Glomerular endothelial cell (primary cell): ENCODE measurements around the gene ZNF334. TPM values are rescaled to one million over a fixed set of nuclear protein-coding genes. Genes with fewer than 3 reads are reported as not detected.

Experiments
- DNase-seq: peaks from one replicate; pipeline ENCODE4 v3.0.0-alpha.2; 2011; ENCODE audit warnings: low read depth, low spot score; ENCODE audit errors: extremely low read depth
- total RNA-seq: library from RNA; depleted of rRNA; stranded (reverse); fragments of >200 nt; gene quantifications from 2 replicates; pipeline ENCODE4 v1.2.3, GENCODE V29; 2015

Gene ZNF334
- total RNA-seq, 1 donor from 2014 or later, result 1.1 TPM

- DNase-seq, result no peak
These were observed 32.9 kb upstream of the ZNF334 start for GRCh38 chr20:46546298-46546697.

GRCh38 chr20:46545827-46546138, 32.4 kb upstream of the ZNF334 start:
- no peak for DNase-seq

DNA sequence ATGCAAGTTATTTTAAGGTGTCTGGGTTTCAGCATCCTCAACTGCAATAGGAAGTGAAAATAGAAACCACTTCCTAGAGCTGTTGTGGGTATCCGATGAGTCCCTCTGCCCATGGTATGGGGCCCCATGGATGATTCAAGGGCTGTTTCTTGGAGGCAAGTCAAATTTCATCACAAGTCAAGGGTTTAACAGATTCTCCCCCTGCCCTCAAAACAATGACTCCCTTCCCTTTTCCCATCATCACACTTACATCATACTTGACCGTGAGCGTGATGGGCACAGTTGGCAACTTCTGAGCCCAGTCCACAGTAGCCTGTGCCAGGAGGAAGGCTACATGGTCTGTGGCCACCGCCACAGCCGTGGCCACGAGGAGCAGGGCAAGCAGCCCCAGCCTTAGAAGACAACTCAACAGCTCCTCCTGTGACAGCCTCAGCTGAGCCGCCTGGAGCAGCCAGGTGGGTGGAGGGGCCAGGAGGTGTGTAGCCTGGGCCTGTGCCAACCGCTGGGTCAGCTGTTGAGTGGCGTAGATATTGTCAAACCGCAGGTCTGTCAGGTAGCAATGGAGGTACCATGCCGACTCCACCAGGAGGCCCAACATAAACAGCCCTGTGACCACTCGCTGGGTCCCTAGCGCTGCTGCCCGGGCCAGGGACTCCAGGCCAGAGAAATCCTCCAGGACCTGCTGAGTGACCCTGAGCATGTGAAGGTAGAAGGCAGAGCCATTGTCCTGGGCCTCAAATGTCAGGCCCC, 31.9 kb upstream of the ZNF334 start:
- no peak for DNase-seq

DNA sequence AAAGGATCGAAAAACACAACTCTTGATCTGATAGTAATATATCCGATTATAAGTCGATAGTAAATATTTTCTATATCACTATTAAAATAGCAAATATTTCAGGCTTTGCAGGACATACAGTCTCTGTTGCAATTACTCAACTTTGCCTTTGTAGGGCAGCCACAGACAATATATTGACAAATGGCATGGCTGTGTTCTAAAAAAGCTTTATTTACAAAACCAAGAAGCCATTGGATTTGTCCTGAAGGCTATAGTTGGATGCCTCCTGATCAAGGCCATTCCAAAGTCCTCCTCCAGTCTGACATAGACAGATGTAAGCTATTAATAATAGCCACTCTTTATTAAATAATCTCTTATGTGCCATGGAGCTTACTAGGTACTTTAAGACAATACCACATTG, 31.2 kb upstream of the ZNF334 start:
- no peak for DNase-seq

DNA sequence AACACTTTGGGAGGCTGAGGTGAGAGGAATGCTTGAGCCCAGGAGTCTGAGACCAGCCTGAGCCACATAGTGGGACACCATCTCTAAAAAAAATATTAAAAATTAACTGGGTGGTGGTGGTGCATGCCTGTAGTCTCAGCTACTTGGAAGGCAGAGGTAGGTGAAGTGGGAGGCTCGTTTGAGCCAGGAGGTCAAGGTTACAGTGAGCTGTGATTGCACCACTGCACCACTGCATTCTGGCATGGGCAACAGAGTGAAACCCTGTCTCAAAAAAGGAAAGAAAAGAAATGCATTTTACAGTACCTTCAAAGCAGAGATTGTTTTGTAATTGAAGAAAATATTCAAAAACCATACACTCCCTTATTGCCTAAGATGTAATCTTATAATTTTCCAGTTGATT, 30.6 kb upstream of the ZNF334 start:
- DNase-seq, result no peak

DNA sequence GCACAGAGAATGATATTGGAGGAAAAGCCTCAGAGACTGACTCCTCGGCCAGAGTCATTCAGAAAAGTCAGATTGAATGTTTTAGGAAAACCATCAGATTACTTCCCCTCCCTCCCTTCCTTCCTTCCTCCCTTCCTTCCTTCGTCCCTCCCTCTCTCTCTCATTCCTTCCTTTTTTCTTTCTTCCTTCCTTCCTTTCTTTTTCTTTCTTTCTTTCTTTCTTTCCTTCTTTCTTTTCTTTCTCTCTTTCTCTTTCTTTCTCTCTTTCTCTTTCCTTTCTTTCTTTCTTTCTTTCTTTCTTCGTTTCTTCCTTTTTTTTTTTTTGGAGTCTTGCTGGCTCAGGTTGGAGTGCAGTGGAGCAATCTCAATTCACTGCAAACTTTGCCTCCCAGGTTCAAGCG, 29.7 kb upstream of the ZNF334 start:
- no peak for DNase-seq

DNA sequence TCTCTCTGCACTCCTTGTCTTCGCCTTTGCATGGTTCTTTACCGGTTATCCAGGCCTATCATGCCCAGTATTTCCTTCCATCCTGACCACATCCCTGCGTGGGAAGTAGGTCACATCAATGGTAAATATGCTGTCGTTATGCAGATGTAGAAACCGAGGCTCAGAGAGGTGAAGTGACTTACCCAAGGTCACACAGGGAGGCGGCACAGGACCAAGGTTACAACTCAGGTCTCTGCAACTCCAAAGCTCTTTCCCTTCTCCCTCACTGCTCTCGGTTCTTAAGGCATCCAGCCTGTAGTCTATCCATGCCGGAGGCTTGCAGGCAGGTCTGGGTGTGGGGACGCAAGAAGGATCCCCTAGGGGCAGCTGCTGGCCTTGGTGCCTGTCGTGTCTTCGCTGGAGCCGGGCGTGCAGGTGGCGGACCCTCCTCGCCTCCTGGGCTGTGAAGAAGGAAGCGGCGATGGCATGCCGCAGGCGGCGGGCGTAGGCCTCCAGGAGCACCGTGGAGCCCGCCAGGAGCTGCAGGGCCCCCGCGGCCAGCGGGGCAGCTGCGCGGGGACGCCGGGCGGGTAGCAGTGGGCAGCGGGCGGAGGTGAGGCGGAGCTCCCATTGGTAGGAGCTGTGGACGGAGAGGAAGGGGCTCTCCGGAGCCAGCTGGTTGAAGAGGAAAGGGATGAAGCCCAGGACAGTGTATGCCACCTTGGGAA, 28.0 kb upstream of the ZNF334 start:
- DNase-seq, result no peak

DNA sequence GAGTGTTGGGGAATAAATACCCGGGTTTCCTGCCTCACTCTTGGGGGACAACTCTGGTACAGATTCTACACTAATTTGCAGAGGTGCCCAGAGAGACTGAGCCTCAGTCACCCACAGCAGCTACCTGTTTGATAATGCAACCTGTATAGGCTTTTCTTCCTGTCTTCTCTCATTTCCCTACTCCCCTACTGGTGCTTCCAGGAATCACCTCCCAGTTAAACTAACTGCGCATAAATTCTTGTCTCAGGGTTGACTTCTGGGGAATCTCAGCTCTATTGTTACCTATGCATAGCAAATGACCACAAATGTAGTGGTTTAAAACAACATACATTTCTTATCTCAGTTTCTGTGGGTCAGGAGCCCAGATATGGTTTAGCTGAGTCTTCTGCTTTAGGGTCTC, 25.8 kb upstream of the ZNF334 start:
- no peak for DNase-seq

DNA sequence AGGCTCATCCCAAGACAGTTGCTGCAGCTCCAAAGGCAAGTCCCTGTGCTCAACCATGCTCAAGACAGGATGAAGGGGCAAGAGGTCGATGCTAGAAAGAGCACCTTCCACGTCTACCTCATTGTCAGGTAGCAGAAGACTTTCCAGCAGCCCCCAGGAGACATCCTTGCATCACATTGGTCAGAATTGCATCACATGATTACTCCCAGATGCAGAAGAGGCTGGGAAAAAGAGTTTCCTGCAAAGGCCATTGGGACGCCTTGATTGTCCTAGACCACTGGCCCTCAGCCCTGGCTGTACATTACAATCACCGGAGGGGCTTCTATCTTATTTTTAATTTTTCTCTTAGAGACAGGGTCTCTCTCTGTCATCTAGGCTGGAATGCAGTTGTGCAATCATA, 17.3 kb upstream of the ZNF334 start:
- no peak for DNase-seq

DNA sequence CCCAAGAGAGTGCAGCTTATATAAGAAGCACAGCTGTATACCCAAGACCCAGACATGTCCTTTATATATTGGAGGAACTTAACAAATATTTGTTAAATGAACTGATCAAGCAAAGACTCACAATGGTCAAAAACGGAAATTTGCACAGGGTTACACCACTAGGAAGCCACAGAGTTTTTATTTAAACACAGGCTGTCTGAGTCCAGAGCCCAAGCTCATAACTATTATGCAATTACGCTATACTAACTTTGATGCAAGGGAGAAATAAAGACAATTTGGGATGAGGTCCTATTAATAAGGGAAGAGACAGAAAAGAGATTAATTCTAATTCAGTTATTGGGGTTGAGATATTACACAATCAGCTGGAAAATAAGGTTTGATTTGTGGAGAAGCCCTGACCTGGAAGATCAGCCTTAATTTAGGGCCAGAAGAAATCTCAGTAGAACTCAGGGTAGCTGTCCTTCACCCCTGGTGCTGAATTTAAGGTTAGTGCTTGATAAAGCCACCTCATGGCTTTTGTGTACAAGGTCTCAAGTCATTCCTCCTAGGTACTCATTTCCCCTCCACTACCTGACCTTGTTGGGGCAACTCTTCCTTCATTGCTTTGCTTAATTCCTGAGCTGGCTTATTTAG, 10.5 kb upstream of the ZNF334 start:
- DNase-seq, result no peak

GRCh38 chr20:46523108-46523507, 9.7 kb upstream of the ZNF334 start:
- DNase-seq, result no peak

DNA sequence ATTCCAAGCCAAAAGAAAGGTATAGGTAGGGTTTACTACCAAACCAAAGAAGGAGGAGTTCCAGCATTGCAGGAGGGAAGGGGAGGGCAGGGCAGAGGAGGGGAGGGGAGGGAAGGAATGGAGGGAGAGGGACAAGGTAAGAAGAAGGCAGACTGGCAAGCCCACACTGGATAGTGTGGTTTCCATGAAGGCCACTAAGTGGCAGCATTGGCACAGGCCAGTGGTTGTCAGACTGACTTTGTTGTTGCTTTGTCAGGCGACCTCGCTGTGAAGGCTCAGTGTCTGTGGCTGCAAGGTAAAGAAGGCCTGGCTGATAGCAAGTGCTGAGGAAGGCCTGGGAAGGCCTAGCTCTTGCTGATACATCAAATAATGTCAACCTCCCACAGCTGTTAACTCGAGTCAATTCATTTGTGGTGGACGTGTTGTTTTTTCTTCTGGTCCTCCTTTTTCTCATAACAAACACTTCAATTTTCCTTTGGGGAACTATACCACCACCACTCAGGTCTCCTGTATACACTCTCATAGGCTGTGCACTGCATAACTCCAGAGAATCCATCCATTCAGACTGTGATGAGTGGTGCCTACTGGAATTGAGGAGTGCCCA, 7.7 kb upstream of the ZNF334 start:
- peak; percentile 9 for DNase-seq

GRCh38 chr20:46520540-46520939, 7.2 kb upstream of the ZNF334 start:
- DNase-seq, result no peak

DNA sequence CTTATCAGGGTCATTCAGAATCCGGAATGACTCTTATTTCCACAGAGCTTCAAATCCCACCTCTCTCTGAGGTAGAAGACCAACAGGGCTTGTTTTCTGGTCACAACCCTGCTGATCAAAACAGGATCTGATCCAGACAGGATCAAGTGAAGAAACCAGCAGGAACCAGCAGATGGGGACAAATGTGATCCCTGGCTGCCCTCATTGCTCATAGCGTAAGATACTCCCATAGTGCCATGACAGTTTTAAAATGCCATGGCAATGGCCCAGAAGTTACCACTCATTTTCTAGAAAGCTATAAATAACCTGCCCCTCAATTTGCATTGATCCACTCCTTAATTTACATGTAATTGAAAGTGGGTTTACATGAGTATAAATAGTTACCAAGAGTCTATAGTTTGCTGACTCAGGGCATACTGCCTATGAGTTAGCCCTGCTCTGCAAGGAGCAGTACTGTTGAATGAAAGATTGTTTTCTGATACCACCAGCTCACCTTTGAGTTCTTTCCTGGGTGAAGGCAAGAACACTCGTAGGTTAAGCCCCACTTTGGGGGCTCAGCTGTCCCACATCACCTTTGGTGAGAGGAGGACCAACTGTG, 6.2 kb upstream of the ZNF334 start:
- DNase-seq, result no peak

DNA sequence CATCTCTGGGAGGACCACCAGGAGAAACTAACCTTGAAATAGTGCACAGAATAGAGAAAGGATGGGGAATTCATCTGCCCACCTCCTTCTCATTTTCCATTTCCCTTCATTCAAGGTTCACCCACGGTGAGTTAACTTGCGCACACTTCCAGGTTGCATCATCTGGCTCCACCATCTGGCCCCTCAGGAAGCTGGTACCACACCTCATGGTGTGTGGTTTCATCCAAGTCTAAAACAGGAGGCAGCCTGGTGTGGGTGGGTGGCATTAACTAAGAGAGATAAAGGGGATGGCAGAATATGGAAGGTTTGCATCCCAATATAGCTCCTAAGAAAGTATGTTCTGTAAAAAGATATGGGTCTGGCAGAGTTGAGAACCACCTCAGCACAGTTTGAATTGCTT, 3.8 kb downstream of the ZNF334 start:
- no peak for DNase-seq

GRCh38 chr20:46507760-46508407, 5.5 kb downstream of the ZNF334 start:
- no peak for DNase-seq

DNA sequence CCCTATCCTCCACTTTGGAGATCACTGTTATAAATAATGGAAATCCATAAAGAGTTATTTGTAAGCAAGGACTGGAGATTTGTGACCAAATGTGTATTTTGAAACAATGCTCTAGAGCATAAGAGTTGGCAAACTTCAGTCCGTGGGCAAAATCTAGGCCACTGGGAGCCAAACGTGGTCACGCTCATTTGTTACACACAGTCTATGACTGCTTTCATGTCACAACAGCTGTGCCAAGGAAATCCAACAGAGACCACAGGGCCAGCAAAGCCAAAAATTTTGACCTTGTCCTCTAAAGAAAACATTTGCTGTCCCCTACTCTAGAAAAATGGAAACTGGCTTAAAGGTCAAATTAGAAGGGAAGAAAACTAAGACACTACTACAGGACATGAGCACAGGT, 7.9 kb downstream of the ZNF334 start:
- DNase-seq, result no peak

GRCh38 chr20:46501961-46502360, 11.4 kb downstream of the ZNF334 start:
- DNase-seq, result no peak

DNA sequence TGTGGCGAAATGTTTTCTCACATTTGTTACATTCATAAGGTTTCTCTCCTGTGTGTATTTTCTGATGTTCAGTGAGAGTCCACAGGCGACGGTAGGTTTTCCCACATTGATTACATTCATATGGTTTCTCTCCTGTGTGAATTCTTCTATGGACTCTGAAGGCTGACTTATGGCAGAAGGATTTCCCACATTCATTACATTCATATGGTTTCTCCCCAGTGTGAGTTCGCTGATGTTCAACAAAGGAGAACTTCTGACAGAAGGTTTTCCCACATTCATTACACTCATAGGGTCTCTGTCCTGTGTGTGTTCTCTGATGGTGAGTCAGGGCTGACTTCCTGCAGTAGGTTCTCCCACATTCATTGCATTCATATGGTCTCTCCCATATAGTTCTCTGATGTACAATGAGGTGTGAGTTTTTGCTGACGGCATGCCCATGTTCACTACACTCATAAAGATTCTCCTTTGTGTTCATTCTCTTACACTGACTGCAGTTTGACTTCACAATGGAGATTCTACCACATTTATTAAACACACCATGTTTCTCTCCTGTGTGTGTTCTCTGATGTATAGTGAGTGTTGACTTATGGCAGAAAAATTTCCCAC, 11.9 kb downstream of the ZNF334 start:
- DNase-seq, result no peak

GRCh38 chr20:46494077-46494476, 19.3 kb downstream of the ZNF334 start:
- no peak for DNase-seq
